NOMO-1 treated with DMSO at 0.1 percent for 48 hours (cell line): ENCODE results near the gene GAST.
A peak's percentile ranks its signal among the peaks of the same experiment; 100 is the strongest.
"Not testable (repeated sequence)": the region's sequence is repeated elsewhere in the genome, so short reads cannot be mapped to it uniquely, and the experiment has no call there.

ENCODE experiments used
- DNase-seq: peaks from one replicate; lab custom pipeline; 2025; ENCODE audit not compliant: unreplicated experiment; lab: John Stamatoyannopoulos, UW

The GAST gene, protein sequence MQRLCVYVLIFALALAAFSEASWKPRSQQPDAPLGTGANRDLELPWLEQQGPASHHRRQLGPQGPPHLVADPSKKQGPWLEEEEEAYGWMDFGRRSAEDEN

DNA sequence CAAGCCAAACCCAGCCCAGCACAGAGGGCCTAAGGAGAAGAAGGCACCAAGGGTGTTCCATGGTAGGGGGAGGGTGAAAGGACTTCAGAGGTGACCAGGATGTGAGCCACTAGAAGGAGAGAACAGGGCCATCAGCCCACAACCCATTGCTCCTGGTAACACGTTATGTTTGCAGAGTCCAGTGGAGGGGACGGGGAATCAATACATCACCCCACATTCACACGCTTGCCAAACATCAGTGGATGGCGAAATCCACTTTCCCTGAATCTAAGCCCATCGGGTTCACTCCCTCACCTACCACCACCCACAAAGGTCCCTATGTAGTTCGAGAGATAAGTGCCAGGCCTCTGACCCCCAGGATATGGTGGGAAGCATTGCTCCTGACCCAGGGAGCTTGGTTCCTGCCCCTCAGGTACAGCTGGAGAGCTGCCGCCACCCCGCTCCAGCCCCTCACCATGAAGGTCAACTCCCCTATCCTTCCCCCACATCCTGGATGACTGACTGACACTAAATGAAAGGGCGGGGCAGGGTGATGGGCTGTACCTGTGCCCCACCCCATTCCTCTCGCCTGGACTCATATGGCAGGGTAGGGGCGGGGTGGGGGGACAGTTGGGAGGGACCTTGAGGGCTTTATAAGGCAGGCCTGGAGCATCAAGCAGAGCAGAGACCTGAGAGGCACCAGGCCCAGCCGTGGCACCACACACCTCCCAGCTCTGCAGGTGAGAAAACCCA is at the start of gene GAST:
Gene GAST (plus strand): TSS at position 663 of the 732 bp plus-strand sequence. CDS start 3,106 bp downstream, outside the sequence.
- no peak for DNase-seq

DNA sequence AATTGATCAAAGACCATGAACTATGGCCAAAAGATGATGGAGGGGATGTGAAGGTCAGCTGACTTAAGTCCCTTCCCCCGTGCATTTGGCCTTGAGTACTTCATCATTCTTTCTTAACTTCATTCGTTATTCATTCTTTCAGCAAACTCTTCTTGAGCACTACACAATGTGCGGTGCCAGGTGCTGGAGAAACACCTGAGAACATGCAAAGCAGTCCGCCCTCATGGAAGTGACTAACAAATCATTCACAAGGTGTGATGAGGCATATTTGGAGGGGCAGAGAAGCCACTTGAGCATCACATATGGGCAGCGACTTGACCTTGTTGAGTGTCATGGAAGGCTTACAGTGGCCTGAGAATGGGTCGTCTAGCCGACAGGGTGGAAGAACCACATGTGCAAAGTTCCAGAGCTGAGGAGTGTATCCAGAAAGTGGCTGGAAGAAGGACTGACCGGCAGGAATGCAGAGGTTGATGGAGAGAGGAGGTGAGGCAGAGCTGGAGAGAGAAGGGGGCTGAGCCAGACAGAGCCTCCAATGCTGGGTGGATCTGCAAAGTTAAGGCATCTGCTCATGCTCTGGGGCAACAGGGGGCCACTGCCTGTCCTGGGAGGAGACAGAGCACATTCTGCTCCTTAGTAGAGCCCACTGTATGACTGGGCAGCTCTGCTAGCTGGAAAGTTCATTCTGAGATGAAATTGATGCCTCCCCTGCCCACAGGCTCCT is 48.5 kb upstream of the GAST start:
- no peak for DNase-seq

DNA sequence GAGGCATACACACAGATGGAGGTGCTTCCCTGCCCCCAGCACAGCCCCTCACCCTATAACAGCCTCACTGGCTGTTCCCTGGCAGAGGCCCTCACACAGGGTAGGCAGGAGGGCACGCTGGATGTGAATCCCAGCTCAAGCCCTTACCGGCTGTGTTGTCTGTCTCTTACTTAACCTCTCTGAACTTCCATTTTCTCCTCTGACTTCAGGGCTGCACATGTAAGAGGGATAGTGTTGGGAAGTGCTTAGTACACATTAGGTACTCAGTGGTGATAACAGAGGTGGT is 48.0 kb upstream of the GAST start:
- DNase-seq = no peak

DNA sequence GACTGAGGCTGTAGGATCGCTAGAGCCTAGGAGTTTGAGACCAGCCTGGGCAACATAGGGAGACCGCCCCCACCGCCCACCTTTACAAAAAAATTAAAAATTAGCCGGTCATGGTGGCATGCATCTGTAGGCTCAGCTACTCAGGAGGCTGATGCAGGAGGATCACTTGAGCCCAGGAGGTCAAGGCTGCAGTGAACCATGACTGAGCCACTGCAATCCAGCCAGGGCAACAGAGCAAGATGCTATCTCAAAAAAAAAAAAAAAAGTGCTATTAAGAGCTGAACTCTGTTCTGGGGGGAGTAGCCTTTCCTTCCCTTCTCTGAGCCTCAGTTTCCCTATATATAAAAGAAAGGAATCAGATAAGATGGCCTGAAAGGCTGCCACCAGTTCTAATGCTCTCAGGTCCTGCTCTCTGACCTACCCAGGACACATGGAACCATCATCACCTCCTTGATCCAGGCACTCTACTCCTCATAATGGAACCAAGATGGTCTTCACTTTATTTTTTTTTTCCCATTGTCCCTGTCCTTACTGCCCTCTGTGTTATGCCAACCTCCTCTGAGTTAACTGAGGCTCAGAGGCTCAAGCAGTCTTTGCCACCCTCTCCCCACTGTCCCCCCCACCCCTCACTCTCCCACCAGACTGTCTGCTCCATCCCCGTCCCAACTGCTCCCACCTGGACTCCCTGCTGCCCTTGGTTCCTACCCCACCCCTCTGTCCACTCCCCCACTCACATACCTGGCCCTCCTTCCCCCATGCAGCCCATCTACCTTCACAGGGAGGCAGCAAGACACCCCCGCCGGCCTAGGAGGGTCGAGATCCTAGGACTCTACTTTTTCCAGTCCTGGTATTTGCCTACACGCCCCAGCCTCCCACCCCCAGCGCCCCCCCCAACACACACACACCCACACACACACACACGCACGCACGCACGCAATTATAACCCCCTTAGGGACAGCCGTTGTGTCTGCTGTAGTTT is 47.3 kb upstream of the GAST start:
- DNase-seq = no peak

DNA sequence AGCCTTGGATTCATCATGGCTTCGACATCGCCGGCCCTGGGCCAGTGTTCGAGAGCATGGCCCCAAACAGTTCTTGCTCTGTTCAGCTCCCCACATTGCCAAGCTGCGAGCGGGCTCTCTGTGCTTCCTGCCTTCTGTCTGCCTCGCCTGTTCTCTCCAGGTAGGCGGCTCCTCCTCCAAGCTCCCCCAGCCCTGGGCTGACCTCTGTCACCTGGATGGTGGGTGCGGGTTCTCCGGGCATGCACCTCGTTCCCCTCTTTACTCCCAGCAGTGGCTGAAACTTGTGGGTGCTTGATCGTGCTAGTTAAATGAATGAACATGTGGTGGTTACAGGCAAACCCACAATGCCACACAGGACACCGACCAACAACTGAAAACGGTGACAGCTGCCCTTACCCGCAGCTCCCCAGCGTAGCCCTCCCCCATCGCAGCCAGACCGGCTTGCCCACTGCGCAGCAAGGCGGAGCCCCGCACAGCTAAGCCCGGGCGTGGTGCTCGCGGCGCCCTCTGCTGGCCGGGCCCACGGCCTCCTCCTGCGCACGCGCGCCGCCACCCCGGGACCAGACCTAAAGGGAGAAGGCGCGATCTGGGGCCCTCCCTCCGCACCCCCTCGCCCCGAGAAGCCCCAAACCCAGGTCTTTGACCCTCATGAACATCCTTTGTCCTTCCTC is 46.4 kb upstream of the GAST start:
- peak; percentile 73 for DNase-seq

DNA sequence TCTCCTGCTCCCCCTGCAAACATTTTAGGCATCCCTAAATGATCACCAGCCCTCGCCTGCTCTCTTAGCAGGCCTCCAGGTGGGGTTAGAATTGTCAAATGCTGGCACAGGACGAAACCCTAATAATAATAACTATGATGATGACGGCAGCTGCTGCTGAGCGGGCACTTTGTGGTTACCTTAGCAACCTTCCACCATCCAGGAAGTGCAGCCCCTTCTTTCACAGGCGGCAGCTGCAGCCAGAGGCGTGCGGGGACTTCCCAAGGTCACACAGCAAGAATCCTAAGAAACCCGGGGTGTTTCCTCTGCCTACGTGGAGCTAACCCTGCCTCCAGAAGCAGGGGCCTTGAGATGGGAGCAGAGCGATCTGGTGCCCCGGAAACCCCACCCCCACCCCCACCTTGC is 45.9 kb upstream of the GAST start:
- no peak for DNase-seq

DNA sequence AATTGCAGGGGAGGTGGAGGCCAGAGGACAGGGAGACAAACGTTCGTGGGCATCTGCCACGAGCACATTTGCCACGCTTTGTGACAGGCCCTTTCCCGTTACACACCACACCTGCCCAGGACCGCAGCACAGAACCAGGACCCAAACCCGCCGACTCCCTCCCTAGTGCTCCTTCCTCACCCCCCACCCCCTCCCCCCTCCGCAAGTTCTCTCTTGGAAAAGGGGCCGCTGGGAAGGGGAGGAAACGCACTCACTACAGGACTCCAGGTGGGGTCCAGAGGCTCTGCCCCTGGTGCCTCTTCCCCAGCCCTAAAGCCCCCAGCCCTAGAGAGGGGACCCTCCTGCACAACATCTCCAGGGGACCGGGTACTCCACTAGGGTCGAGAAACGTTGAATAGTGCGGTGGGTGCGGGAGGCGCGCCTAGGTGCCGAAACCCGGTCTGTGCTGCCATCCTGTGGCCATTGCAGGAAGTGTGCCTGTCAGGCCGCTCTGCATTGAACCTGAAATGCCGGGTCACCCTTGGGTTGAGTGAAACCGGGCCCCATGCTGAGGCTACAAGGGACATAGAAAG is 45.3 kb upstream of the GAST start:
- DNase-seq = peak; percentile 81

DNA sequence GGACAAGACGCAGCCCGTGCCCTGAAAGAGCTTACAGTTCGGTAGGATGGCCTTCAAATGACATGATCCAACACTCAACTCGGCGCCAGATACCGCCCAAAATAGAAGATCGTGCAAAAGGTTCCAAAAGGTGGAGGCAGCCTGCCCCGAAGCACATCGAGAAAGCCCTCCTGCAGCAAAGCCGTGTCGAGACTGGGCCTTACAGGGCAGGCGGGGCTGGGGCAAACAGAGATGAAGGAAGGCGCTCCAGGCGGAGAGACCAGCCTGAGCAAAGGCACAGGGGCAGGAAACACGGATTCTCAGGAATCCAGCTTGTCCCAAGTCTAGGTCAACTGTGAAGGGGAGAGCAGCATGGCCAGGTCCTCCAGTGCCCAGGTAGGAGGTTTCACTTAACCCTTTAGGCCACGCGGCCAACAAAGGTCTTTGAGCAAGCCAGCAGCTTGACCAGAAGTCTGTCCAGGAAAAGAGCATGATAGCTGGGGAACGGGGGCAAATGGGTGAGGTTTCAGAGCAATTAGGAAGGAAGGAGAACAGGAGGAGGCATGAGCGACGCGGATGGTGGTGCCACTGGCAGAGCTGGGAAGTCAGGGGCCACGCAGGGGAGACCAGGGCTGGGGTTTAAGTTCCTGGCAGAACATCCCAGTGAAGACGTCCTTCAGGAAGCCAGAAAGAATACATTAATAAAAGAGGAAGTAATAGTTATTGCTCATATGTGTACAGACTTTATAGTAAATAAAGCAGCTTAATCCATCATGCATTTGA is 44.7 kb upstream of the GAST start:
- peak; percentile 44 for DNase-seq

DNA sequence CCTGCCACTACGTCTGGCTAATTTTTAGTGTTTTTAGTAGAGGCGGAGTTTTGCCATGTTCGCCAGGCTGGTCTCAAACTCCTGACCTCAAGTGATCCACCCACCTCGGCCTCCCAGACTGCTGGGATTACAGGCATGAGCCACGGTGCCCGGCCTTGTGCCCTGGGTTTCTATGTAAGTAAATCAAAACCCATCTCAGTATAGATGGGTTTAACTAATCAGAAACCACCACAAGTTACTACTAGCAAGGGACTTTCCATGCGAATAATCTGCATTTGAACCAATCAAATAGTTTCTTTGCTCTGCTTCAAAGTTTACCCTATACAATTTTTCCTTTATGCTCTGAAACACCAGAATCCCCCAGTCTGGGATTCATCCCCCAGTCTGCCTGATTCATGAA is 40.0 kb upstream of the GAST start:
- DNase-seq = no peak

DNA sequence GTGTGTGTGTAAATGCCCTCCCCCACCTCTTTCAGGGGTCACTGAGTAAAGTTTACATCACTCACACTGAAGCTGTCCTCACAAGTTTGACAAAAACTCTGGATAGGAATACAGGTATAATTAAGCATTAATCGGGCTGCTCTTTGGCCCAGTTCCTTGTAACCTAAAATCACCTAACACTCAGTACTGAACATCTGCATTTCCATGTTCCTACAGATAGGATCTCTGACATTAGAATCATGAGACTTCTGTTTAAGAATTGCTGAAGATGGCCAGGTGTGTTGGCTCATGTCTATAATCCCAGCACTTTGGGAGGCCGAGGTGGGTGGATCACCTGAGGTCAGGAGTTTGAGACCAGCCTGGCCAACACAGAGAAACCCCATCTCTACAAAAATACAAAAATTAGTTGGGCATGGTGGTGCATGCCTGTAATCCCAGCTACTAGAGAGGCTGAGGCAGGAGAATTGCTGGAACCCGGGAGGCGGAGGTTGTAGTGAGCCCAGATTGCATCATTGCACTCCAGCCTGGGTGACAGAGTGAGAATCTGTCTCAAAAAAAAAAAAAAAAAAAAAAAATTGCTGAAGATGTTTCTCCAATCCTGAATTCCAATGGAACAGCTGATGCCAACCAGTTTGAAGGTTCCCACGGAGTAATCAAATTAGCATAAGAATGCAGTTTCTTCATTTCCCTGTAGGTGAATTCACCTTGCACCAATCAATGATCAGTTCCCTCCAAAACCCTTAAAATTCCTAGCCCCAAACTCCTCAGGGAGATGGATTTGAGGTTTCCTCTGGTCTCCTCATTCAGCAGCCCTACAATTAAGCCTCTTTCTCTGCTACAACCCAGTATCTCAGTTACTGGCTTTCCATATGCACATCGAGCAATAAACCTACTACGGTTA is 36.7 kb upstream of the GAST start:
- DNase-seq = not testable (repeated sequence)

DNA sequence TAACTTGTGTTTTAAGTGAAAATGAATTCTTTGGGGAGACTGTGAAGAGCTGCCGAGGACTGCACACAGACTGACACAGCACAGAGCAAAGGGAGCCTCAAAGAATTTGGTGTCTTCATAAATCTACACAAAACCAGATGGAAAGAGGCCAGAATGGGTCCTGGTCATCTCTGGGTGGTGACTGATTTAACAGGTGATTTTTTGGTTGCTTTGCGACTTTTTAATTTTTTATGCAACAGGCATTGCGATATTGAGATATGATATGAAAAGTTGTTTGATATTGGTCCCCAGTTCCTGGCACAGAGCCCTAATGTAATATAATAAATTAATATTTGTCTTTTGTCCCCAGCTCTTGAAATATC is 36.1 kb upstream of the GAST start:
- DNase-seq = no peak

DNA sequence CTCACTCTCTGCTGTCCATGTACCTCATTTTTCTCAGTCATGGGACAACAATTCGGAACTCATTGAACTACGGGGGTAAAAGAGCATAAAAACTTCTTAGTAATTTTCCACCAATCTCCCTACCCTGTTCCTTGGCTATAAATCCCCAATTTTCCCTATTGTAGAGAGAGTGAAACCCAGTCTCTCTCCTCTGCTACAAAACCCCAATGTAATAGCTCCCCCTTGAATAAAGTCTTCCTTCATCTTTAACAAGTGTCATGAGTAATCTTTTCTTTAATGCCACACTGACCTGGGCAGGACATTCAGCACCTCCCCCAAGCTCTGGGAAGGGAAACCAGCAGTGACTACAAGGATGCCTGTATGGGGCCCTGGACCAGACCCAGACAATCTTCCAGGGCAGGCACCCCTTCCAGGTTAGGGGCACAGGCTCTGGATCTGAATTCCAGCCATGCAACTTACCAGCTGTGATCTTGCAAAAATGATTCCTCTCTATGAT is 33.7 kb upstream of the GAST start:
- DNase-seq = no peak

DNA sequence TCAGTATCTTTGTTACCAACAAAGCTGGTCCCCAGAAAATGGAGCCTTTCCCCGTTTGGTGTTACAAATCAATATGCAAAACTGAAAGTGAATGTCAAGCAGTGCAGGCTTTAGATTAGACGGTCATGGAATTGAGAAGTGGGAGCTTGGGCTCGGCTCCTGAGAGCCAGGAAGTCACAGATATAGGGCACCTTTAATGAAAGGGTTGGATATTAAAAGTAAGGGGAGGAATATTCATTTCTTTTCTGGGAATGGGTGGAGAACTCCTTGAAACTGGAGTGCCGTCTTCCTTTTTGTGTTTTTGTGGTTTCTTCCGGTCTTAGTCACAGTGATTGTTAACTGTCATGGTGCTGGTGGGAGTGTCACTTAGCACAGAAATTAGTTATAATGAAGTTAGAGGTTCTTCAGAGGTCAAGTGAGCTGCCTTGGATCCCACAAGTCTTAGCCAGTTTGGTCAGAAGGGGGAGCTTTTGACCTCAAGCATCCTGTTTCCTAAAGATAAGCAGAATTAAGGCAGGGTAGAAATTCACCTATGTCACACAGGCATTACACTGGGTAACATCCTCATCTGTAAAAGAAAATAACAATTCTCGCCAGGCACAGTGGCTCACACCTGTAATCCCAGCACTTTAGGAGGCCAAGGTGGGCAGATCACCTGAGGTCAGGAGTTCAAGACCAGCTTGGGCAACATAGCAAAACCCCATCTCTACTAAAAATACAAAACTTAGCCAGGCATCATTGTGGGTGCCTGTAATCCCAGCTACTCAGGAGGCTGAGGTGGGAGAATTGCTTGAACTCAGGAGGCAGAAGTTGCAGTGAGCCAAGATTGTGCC is 33.0 kb upstream of the GAST start:
- DNase-seq = peak; percentile 93

DNA sequence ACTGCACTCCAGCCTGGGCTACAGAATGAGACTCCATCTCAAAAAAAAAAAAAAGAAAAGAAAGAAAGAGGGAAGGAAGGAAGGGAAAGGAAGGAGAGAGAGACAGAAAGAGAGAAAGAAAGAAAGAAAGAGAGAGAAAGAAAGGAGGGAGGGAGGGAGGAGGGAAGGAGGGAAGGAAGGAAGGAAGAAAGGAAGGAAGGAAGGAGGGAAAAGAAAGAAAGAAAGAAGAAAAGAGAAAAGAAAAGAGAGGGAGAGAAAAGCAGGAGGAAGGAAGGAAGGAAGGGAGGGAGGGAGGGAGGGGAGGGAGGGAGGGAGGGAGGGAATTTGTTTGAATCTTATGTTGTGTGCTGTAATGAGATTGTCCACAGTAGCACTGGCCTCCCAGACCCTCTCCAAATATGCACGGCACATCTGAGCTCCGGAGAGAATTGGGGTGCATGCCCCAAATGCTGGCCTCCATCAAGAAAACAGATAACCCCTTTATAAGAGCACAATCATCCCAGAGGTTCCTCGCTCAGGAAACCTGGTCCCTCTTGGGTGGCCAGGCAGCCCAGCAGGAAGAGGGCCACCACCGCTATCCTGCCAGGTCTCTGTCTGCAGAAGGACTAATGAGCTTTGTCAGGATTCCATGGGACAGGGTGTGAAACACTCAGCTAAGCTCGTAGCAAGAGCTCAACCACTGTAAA is 32.2 kb upstream of the GAST start:
- no peak for DNase-seq

DNA sequence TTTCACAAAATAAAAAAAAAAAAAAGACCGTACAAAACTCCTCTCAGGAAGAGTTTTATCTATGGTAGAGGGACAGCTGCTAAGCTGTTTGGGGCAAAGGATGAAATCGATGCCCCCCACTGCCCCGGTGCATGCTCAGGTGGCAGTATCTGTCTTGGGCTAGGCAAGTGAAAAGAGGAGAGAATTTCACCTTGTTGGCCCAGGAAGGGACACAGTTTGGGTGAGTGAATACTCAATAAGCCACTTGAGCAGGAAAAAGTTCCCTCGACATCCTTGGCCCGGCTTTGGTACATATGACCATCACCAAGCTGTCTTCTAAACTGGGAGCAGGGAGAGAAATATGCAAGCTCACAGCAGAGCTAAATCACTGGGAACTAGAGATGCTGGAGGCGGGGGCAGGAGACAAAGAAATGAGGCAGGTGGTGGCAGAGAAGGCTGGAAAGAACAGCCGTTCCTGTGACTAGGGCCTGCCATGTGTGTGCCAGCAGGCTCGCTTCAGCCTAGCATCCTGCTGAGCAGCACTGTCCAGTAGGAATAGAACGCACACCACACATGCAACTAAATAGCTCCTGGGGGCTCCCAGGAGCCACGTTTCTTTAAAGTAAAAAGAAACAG is 31.6 kb upstream of the GAST start:
- no peak for DNase-seq

DNA sequence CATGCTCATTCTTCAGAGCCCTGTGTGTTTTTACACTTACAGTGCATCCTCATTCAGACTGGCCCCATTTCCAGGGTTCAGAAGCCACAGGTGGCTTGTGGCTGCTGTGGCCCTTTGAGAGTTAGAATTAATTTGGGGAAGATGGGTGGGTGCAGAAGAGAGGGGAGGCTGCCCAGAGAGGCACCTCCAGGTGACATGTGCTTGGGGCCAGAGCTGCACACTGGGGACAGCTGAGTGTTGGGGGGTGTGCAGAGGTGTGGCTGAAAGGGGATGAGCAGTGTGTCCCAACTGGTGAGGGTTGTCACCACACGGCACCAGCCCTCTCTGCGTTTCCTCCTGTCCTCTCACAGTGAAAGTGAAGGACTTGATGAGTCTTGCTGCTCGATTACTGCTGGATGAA is 30.4 kb upstream of the GAST start:
- no peak for DNase-seq

DNA sequence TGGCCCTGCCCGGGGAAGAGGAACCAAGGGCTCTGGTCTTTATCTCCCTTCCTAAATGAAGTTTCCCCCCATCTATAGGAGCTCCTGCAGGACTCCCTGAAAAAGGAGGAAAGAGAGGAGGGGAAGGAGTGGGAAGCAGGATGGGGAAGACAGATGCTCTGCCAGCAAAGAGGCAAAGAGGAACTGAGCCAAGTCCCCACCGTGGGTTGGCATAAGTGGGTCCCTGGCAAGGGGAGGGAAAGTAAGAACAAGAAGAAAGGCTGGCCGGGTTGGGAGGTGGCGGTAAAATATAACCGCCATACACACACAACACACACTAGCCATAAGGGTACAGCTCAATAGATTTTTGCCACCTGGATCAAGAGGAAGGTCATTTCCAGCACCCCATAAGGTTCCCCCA is 29.5 kb upstream of the GAST start:
- DNase-seq = no peak
